ENCODE data around the gene SPAG9.
A peak's percentile ranks its signal among the peaks of the same experiment; 100 is the strongest.

Gene SPAG9

GRCh38 chr17:50977487-50978159 lies 143.0 kb downstream of the SPAG9 start:
- no peak for DNase-seq

GRCh38 chr17:50976951-50977472 lies 143.7 kb downstream of the SPAG9 start:
- DNase-seq, result no peak

GRCh38 chr17:50973557-50974494 lies 146.8 kb downstream of the SPAG9 start:
- DNase-seq, result no peak

GRCh38 chr17:50972577-50972976 lies 148.1 kb downstream of the SPAG9 start:
- DNase-seq, result no peak

- DNase-seq, result no peak
Observed at GRCh38 chr17:50967795-50968194, 152.9 kb downstream of the SPAG9 start.

- DNase-seq, result no peak
Observed at GRCh38 chr17:50966163-50966666, 154.5 kb downstream of the SPAG9 start.

GRCh38 chr17:50963139-50963538 lies 157.5 kb downstream of the SPAG9 start:
- DNase-seq, result no peak

- DNase-seq, result no peak
Observed at GRCh38 chr17:50961282-50962220, 159.1 kb downstream of the SPAG9 start.

- no peak for DNase-seq
Observed at GRCh38 chr17:50959341-50959740, 161.3 kb downstream of the SPAG9 start.

- DNase-seq, result no peak
Observed at GRCh38 chr17:50957600-50958575, 162.8 kb downstream of the SPAG9 start.

GRCh38 chr17:50956750-50957523 lies 163.7 kb downstream of the SPAG9 start:
- peak; percentile 70 to 73 for DNase-seq

- DNase-seq, result no peak
Observed at GRCh38 chr17:50956409-50956749, 164.3 kb downstream of the SPAG9 start.

- DNase-seq, result no peak
Observed at GRCh38 chr17:50955667-50956120, 165.0 kb downstream of the SPAG9 start.

- DNase-seq, result no peak
Observed at GRCh38 chr17:50955160-50955559, 165.5 kb downstream of the SPAG9 start.

GRCh38 chr17:50954641-50955121 lies 166.0 kb downstream of the SPAG9 start:
- DNase-seq, result no peak

GRCh38 chr17:50953831-50954601 lies 166.7 kb downstream of the SPAG9 start:
- no peak for DNase-seq

GRCh38 chr17:50953518-50953830 lies 167.2 kb downstream of the SPAG9 start:
- DNase-seq, result no peak

- no peak for DNase-seq
Observed at GRCh38 chr17:50952889-50953288, 167.8 kb downstream of the SPAG9 start.

- peak in 1 of 2 donors; percentile 11 for DNase-seq
Observed at GRCh38 chr17:50952013-50952412, 168.7 kb downstream of the SPAG9 start.
